Peyer's patch (tissue), 4 donors: ENCODE measurements around the gene KRT79. TPM values are rescaled to one million over a fixed set of nuclear protein-coding genes. Genes with fewer than 3 reads are reported as not detected.

ENCODE experiments used
- DNase-seq, 3 donors: peaks; one replicate each; pipeline ENCODE4 v3.0.0-alpha.2; 2017 to 2019
- H3K27ac ChIP-seq, 4 donors: fragments of 200-600 bp; sonication (generic); one replicate each; pipeline ENCODE4 v1.5.1; 2016 to 2019
- H3K27me3 ChIP-seq, 2 donors: fragments of 200-600 bp; sonication (generic); one replicate each; pipeline ENCODE4 v1.5.1; 2019
- H3K36me3 ChIP-seq, 3 donors: fragments of 200-600 bp; sonication (generic); one replicate each; pipeline ENCODE4 v1.5.1; 2016 to 2019
- H3K4me1 ChIP-seq, 4 donors: fragments of 200-600 bp; sonication (generic); one replicate each; pipeline ENCODE4 v1.5.1; 2016 to 2019
- H3K4me3 ChIP-seq, 4 donors: fragments of 200-600 bp; sonication (generic); 1 replicate in 3 of 4; 2 replicates in 1 of 4; pipeline ENCODE4 v1.5.1; 2016 to 2019; ENCODE audit warnings: mild to moderate bottlenecking in 1 of 4
- H3K9me3 ChIP-seq, 4 donors: fragments of 200-600 bp; sonication (generic); one replicate each; pipeline ENCODE4 v1.5.1; 2016 to 2019; ENCODE audit warnings: mild to moderate bottlenecking in 1 of 4
- POLR2A ChIP-seq, 2 donors: fragments of 450-650 bp; IDR thresholded peaks; one replicate each; pipeline ENCODE4 v1.5.1; 2017; ENCODE audit warnings: antibody characterized with exemption in 2 of 2, mild to moderate bottlenecking in 2 of 2, moderate library complexity in 2 of 2
- total RNA-seq, 4 donors: library from RNA; depleted of rRNA; stranded (reverse); fragments of >200 nt; gene quantifications; one replicate each; pipeline ENCODE4 v1.1.0, GENCODE V29; 2016
- TF ChIP-seq, protein P1 (sequence below), 6 experiments: fragments of 450-650 bp in 4 of 6; fragments of 200-600 bp in 2 of 6; sonication (generic) in 1 of 6; IDR thresholded peaks; one replicate each; pipeline ENCODE4 v1.5.1; 2017 to 2019; ENCODE audit warnings: antibody characterized with exemption in 6 of 6, mild to moderate bottlenecking in 3 of 6, moderate library complexity in 1 of 6

KRT79 gene
- total RNA-seq, 4 donors from 2014 or later = not detected

DNA sequence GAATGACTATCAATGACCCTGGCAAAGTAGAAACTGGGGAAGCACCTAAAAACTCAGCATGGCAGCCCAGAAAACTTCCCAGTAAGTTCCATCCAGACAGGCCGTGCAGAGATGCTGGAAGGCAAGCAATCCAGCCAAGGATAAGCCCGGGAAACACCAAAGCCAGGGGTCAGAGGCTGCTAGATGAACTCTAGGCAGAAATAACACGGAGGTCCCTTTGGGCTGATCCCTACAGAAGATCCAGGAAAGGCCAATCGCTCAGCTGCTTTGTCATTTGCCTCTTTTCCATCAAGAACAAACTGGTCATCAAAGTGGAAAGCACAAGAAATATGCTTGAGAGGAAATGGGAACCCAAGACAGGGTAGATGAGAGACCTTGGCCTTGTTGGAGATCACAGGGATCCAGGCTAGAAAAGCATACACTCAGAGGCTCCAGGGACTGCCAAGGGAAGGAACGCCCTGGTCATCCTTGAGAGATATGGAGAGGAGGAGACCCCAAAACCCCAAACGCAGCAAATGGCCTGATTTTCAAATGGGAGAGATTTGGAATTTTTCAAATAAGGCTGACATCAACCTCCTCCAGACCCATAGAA lies 6.5 kb downstream of the KRT79 start:
- TF ChIP-seq, protein P1, sequence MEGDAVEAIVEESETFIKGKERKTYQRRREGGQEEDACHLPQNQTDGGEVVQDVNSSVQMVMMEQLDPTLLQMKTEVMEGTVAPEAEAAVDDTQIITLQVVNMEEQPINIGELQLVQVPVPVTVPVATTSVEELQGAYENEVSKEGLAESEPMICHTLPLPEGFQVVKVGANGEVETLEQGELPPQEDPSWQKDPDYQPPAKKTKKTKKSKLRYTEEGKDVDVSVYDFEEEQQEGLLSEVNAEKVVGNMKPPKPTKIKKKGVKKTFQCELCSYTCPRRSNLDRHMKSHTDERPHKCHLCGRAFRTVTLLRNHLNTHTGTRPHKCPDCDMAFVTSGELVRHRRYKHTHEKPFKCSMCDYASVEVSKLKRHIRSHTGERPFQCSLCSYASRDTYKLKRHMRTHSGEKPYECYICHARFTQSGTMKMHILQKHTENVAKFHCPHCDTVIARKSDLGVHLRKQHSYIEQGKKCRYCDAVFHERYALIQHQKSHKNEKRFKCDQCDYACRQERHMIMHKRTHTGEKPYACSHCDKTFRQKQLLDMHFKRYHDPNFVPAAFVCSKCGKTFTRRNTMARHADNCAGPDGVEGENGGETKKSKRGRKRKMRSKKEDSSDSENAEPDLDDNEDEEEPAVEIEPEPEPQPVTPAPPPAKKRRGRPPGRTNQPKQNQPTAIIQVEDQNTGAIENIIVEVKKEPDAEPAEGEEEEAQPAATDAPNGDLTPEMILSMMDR (IDR thresholded peaks at IDR 0.05) = no peak
- no peak for TF ChIP-seq POLR2A (IDR thresholded peaks at IDR 0.05)
- Histone ChIP-seq H3K4me1 (no peaks in the 10 kb centered on the region), H3K9me3 (no peaks in the 10 kb centered on the region), H3K27ac (no peak overlapping the region), H3K4me3 (no peak overlapping the region), H3K27me3 (no peaks in the 10 kb centered on the region), H3K36me3 (no peaks in the 10 kb centered on the region)
- DNase-seq = no peak

DNA sequence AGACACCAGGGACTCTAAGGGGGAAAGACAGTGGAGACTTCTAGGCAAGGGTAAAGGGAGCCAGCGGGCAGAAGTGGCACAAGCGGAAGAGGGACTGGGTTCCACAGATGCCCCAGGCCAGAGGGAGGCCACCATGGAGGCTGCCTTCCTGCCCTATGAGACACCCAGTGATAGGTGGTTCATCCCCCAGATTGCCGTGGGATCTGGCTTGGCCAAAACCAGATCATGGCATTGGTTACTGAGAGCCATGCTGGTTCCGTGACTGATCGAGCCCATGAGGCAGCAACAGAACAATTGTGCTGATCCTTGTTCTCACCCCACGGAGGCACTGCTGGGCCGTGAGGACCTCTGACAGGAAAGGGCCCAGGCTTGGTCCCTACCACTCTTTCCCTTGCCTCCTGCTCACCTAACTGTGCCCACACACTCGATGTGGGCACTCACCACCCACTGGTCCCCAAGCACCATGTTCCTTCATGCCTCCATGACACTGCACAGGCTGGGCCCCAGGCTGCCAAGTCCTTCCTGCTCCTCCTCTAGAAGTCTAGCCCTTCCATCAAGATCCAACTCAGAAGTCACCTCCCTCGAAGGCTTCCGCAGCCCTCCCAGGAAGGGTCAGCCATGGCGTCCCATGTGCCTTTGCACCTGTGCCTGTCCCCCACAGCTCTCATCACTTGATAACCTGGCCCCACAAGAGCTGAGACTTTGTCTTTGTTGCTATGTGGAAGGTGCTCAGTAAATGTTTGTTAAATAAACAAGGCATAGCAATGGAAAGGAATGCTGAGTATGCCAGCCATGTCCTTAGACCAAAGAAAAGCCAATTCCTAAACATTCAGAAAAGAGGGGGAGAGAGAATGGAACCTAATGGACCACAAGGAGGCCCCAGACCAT lies 7.3 kb downstream of the KRT79 start:
- H3K4me1 ChIP-seq = peaks cover 0 to 7% (median 0%) of the 10 kb centered on the region in 4 donors
- no peaks in the 10 kb centered on the region for H3K27me3 ChIP-seq
- H3K4me3 ChIP-seq = no peak overlapping the region
- H3K27ac ChIP-seq = no peak overlapping the region
- DNase-seq = no peak
- H3K36me3 ChIP-seq = no peaks in the 10 kb centered on the region
- TF ChIP-seq POLR2A (IDR thresholded peaks at IDR 0.05) = no peak
- TF ChIP-seq, protein P1 (IDR thresholded peaks at IDR 0.05) = no peak
- no peaks in the 10 kb centered on the region for H3K9me3 ChIP-seq

DNA sequence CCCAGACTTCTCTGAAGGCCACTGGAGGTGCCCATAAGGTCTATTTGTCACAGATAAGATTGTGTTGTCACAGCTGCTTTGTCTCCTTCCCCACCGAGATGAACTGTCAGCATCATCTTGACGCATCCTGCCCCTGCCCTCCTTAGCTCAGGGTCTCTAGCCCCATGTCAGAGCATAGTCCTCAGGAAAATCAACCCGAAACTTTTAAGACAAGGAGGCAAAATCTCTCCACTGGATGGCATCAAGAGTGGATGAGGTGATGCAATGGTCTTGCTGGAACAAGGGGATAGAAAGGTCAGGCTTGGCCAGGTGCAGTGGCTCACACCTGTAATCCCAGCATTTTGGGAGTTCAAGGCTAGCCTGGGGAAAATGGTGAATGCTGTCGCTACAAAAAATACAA lies 8.2 kb downstream of the KRT79 start:
- Histone ChIP-seq H3K4me1 (peaks cover 0 to 10% (median 0%) of the 10 kb centered on the region in 4 donors), H3K27me3 (no peaks in the 10 kb centered on the region), H3K36me3 (no peaks in the 10 kb centered on the region), H3K9me3 (no peaks in the 10 kb centered on the region), H3K4me3 (no peak overlapping the region), H3K27ac (no peak overlapping the region)
- no peak for TF ChIP-seq POLR2A (IDR thresholded peaks at IDR 0.05)
- TF ChIP-seq, protein P1 (IDR thresholded peaks at IDR 0.05) = no peak
- DNase-seq = no peak

DNA sequence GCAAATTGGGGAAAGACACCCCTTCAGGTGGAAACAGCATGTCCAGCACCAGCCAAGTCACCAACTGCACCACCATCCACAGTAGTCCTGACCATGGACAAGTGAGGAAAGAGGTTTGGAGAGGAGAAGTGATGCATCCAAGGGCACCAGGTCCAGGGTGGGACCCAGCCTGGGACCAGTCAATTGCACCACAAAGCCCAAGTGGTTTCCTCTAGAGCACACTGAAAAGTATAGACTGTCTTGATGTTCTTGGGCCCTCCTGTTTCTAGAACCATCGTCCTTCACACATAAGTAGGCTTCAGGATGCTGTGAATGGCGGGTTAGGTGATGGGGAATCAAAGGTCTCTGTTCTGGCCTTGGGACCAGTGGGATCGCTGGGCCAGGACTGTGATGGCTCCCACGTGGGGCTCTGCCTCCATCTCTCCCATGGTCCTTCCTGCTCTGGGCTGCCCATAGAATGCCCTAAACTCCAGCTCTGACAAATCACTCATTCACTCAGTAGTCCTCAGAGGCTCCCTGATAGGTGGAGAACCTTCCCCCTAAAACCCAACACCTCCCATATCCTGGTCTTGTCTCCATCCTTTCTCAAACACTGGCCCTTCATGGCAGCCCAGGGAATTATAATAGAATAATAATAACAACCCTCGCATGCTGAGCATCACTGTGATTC lies 9.2 kb downstream of the KRT79 start:
- Histone ChIP-seq H3K27ac (no peak overlapping the region), H3K27me3 (no peaks in the 10 kb centered on the region), H3K4me3 (no peak overlapping the region), H3K9me3 (no peaks in the 10 kb centered on the region), H3K36me3 (no peaks in the 10 kb centered on the region), H3K4me1 (peaks cover 0 to 10% (median 0%) of the 10 kb centered on the region in 4 donors)
- TF ChIP-seq, protein P1 (IDR thresholded peaks at IDR 0.05) = no peak
- TF ChIP-seq POLR2A (IDR thresholded peaks at IDR 0.05) = no peak
- no peak for DNase-seq

DNA sequence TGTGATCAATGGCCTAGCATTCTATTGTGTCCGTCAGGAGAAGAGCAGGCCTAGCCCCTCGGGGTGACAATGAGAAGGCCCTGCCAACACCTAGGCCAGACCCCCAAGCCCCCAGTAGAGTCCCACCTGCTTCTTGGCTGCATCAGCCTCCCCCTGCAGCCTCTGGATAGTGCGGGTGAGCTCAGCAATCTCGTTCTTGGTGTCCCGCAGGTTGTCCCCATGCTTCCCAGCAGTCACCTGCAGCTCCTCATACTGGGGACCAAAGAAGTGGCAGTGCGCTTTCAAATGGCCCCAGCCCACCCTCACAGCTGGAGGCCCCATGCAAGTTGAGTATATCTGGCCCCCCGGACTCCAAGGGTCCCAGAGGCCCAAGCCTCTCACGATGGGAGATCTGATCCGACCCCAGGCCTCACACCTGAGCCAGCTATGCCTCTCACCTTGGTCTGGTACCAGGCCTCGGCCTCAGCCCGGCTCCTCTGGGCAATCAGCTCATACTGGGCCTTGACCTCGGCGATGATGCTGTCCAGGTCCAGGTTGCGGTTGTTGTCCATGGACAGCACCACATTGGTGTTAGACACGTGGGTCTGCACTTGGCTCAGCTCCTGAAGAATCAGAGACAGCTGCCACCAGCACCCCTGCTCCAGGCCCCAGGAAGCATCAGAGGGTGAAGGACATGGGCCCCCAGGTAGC lies 10.2 kb downstream of the KRT79 start:
- TF ChIP-seq, protein P1 (IDR thresholded peaks at IDR 0.05) = no peak
- TF ChIP-seq POLR2A (IDR thresholded peaks at IDR 0.05) = no peak
- Histone ChIP-seq H3K4me1 (peaks cover 0 to 10% (median 0%) of the 10 kb centered on the region in 4 donors), H3K9me3 (no peaks in the 10 kb centered on the region), H3K27ac (no peak overlapping the region), H3K4me3 (no peak overlapping the region), H3K27me3 (no peaks in the 10 kb centered on the region), H3K36me3 (no peaks in the 10 kb centered on the region)
- no peak for DNase-seq
